ENCODE data around the gene BTG2. TPM values are rescaled to one million over a fixed set of nuclear protein-coding genes. Genes with fewer than 3 reads are reported as not detected.

The BTG2 gene
- total RNA-seq, 4 donors from 2014 or later, result 74.5 to 169 (median 116) TPM

GRCh38 chr1:203340112-203340790, 34.9 kb downstream of the BTG2 start:
- no peak for TF ChIP-seq EP300 (IDR thresholded peaks at IDR 0.05)
- TF ChIP-seq CTCF (IDR thresholded peaks at IDR 0.05), result peak; percentile 83 to 95 (median 92)
- TF ChIP-seq POLR2AphosphoS5 (IDR thresholded peaks at IDR 0.05), result peak; percentile 43
- TF ChIP-seq POLR2A (IDR thresholded peaks at IDR 0.05), result no peak
- WGBS, 2 donors (ENCODE audit: low coverage in 1 of 2), result 15 to 17% methylated on average over 5 to 7 of the region's 7 CpGs

GRCh38 chr1:203342192-203342940, 37.0 kb downstream of the BTG2 start:
- WGBS, 2 donors (ENCODE audit: low coverage in 1 of 2), result 16 to 27% methylated on average over 4 to 5 of the region's 23 CpGs
- Histone ChIP-seq H3K27ac (no peak overlapping the region), H3K27me3 (no peaks in the 10 kb centered on the region), H3K4me3 (no peak overlapping the region), H3K4me1 (peaks cover 0 to 27% (median 0%) of the 10 kb centered on the region in 3 donors), H3K9me3 (no peaks in the 10 kb centered on the region), H3K36me3 (no peaks in the 10 kb centered on the region)
- peak; percentile 68 for ATAC-seq
- TF ChIP-seq POLR2A (IDR thresholded peaks at IDR 0.05), result no peak
- TF ChIP-seq CTCF (IDR thresholded peaks at IDR 0.05), result peak; percentile 74 to 82 (median 76)

More at GRCh38 chr1:203340112-203340790, 34.9 kb downstream of the BTG2 start:
- no peak overlapping the region for H3K4me3 ChIP-seq
- peaks cover 0 to 30% (median 7%) of the 10 kb centered on the region in 3 donors for H3K4me1 ChIP-seq
- H3K9me3 ChIP-seq, result no peaks in the 10 kb centered on the region
- peak overlapping the region in 2 of 4 donors; percentile 5 for H3K27ac ChIP-seq
- ATAC-seq, result peak; percentile 78
- no peaks in the 10 kb centered on the region for H3K36me3 ChIP-seq
- no peaks in the 10 kb centered on the region for H3K27me3 ChIP-seq

- H3K27me3 ChIP-seq, result no peaks in the 10 kb centered on the region
- H3K36me3 ChIP-seq, result no peaks in the 10 kb centered on the region
- H3K27ac ChIP-seq, result peak overlapping the region in 2 of 4 donors; percentile 24 to 28
- H3K4me1 ChIP-seq, result peaks cover 0 to 27% (median 0%) of the 10 kb centered on the region in 3 donors
- H3K9me3 ChIP-seq, result no peaks in the 10 kb centered on the region
- TF ChIP-seq POLR2A (IDR thresholded peaks at IDR 0.05), result no peak
- no peak for TF ChIP-seq EP300 (IDR thresholded peaks at IDR 0.05)
- TF ChIP-seq CTCF (IDR thresholded peaks at IDR 0.05), result no peak
- no peak for TF ChIP-seq POLR2AphosphoS5 (IDR thresholded peaks at IDR 0.05)
- no peak for ATAC-seq
- no peak overlapping the region for H3K4me3 ChIP-seq
- WGBS, 2 donors (ENCODE audit: low coverage in 1 of 2), result 79 to 81% methylated on average over 2 to 6 of the region's 9 CpGs
Measured at GRCh38 chr1:203343956-203344754, 38.8 kb downstream of the BTG2 start.

- TF ChIP-seq POLR2A (IDR thresholded peaks at IDR 0.05) (no peak), EP300 (IDR thresholded peaks at IDR 0.05) (no peak), POLR2AphosphoS5 (IDR thresholded peaks at IDR 0.05) (no peak), CTCF (IDR thresholded peaks at IDR 0.05) (no peak)
- Histone ChIP-seq H3K27me3 (no peaks in the 10 kb centered on the region), H3K9me3 (no peaks in the 10 kb centered on the region), H3K4me3 (no peak overlapping the region), H3K27ac (peak overlapping the region in 2 of 4 donors; percentile 5 to 24), H3K4me1 (peaks cover 0 to 39% (median 0%) of the 10 kb centered on the region in 3 donors), H3K36me3 (no peaks in the 10 kb centered on the region)
- no peak for ATAC-seq
- WGBS, 2 donors (ENCODE audit: low coverage in 1 of 2), result 32 to 81% methylated on average over 4 to 6 of the region's 7 CpGs
Measured at GRCh38 chr1:203346060-203346768, 40.9 kb downstream of the BTG2 start.
